HG03139 (cell line): Measurements from ENCODE around the gene MXRA8.

Experiments used
- ATAC-seq: cut with Tn5 transposase; IDR thresholded peaks from one replicate; pipeline ENCODE4 v1.9.1; 2021; ENCODE audit not compliant: unreplicated experiment

Gene MXRA8

DNA sequence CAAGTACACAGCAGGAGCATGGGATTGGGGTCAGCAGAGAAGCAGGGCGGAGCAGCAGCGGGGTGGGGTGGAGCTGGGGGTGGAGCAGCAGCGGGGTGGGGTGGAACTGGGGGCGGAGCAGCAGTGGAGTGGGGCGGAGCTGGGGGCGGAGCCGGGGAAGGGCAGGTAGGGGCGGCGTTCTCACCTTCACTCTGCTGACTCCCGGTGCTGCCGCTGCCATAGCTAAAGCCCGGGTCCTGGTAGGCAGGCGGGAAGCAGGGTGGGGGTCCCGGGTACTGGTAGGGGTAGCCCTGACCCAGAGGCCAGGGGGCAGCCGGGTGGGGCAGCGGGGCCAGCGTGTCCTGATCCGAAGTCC lies 20.6 kb downstream of the MXRA8 start:
- no peak for ATAC-seq

DNA sequence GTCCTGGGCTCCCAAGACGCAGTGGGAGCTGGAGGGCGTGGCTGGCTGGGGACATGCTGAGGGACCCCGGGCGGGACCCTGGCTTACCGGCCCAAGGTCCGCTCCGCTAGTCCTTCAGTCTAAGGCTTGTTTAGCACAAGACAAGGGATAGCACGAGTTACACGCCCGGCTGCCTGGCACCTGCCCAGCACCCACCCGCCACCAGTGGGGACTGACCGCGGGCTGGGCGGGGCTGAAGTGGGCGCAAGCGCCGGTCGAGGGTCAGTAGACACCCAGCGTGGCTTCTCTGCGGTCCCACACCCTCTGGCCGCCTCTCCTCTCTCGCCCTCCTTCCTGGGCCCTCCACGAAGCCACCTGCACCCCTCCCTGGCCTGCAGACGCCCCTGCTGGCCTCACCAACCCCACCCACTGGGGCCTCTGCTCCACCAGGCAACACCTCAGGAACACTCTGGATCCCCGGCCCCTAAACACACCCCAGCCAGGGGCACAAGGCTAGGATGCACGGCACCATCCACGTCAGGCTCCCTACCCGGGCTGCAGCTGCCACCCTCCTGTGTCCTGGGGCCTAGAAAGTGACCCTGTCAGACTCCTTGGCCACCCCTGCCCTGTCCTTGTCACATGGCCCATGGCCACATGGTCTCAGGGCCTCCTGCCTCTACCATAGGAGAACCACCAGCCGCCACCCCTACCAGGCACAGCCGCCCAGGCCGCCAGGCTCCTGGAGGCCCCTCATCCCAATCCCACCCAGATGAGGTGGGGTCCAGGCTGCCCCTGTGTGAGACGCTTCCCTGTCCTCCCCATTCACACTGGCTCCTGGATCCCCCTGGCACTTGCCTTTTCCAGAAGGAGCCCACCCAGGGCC lies 21.2 kb downstream of the MXRA8 start:
- no peak for ATAC-seq

DNA sequence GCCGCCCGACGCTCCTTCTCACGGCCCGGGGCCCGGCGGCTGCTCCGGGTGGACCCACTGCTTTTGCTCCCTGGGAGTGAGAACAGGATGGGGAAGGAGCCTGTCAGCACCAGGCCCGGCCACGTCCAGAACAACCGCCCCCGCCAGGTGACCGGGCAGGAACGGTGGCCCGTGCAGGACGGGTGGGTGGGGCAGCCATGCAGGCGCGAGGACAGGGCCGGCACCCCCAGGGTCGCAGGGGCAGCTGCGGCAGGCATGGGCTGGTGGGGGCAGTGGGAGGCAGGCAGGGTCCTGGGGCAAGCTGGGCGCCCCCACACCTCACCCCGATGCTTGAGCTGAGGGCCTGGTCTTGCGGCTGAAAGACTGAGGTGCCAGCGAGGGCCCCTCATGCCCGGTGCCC lies 21.9 kb downstream of the MXRA8 start:
- no peak for ATAC-seq

GRCh38 chr1:1335792-1336248 lies 22.5 kb downstream of the MXRA8 start:
- no peak for ATAC-seq

DNA sequence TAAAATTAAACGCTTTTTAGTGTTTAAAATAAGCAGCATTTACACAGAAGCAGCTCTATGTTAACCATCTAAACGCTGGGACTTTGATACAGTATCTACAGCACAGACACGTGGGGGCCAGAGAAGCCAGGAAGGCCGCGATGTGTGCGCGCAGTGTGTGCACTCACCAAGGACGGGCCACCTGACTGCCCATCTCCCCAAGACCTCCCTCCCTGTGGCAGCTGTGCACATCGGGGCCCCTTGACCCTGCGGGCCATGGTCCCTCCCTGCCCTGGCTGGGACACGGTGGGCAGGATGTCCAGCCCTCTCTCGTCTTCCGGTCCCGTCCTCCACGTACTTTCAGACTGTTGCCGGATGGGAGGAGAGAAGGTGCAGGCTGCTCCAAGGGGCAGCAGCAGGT lies 23.1 kb downstream of the MXRA8 start:
- ATAC-seq, result no peak

DNA sequence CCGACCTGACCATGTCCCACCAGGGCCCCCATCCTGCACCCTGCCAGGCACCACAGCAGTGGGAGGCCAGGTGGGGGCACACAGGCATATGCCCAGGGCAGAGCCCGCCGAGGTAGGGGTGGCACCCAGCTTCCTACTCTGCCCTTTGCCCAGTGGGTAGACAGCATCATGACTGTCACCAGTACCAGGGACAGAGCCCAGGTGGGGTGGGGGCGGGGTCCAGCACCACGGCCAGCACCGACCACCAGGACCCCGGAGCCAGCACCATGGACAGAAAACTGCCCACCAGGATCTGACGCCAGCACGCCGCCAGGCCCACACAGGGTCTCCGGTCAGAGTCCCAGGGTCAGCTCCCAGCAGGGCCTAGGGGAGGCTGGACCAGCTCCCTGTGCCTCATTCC lies 23.5 kb downstream of the MXRA8 start:
- ATAC-seq, result no peak

GRCh38 chr1:1333551-1334241 lies 24.7 kb downstream of the MXRA8 start:
- no peak for ATAC-seq

- ATAC-seq, result no peak
Observed at GRCh38 chr1:1332774-1333480, 25.4 kb downstream of the MXRA8 start.

- no peak for ATAC-seq
Observed at GRCh38 chr1:1332031-1332755, 26.2 kb downstream of the MXRA8 start.

GRCh38 chr1:1331068-1331965 lies 27.0 kb downstream of the MXRA8 start, which contains the start of gene TAS1R3:
TAS1R3 (plus strand) TSS chr1:1331280; CDS start chr1:1331346, 66 bp downstream.
- ATAC-seq, result no peak

- no peak for ATAC-seq
Observed at GRCh38 chr1:1330366-1331067, 27.8 kb downstream of the MXRA8 start.

DNA sequence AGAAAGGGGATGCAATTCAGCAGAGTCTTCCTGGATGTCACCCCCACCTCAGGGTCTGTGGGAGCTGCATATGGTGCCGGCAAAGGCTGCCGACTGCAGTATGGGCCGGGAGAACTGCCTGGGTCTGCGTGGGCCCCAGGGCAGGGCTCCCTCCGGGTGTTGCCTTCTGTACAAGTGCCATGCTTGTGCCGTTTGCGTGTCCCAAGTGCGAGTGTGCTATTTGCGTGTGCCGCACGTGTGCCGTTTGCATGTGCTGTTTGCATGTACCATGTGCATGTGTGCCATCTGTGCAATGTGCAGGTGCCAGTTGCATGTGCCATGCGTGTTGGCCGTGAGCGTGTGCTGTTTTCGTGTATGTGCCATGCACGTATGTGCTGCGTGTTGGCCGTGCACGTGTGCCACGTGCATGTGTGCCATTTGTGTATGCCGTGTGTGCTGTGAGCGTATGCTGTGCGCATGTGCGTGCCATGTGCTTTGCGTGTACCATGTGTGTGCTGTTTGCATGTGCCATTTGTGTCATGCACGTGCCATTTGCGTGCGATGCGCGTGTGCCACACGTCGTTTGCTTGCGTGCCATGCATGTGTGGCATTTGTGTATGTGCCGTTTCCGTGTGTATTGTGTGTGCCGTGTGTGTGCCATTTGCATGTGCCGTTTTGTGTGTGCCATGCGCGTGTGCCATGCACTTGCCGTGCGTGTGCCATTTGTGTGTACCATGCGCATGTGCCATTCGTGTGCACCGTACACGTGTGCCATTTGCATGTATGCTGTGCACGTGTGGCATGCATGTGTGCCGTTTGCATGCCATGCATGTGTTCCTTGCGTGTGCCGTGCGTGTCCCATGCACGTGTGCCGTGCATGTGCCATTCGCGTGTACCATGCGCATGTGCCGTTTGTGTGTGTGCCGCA lies 28.8 kb downstream of the MXRA8 start:
- no peak for ATAC-seq

- ATAC-seq, result no peak
Observed at GRCh38 chr1:1328254-1328653, 30.1 kb downstream of the MXRA8 start.

GRCh38 chr1:1327291-1327690 lies 31.1 kb downstream of the MXRA8 start:
- no peak for ATAC-seq

GRCh38 chr1:1326075-1326605 lies 32.2 kb downstream of the MXRA8 start:
- ATAC-seq, result no peak

- ATAC-seq, result no peak
Observed at GRCh38 chr1:1325288-1326074, 32.9 kb downstream of the MXRA8 start.
